ENCODE measurements around the gene PRR29. TPM values are rescaled to one million over a fixed set of nuclear protein-coding genes. Genes with fewer than 3 reads are reported as not detected.

Gene PRR29
- total and polyA plus RNA-seq, 2 donors (not counting 1 experiment from before 2014, with no cell fraction given) = 0.03 TPM; not detected in 1

- TF ChIP-seq CTCF (IDR thresholded peaks at IDR 0.05) (peak; percentile 93), EZH2 (IDR thresholded peaks at IDR 0.05; ENCODE audit: borderline replicate concordance, insufficient read depth, low read depth, low read length, poor library complexity, severe bottlenecking) (no peak)
- Mint-ChIP-seq H3K4me3 (no peak overlapping the region), H3K4me1 (peaks cover 19% of the 10 kb centered on the region), H3K27ac (no peak overlapping the region), H3K9me3 (ENCODE audit: insufficient read depth) (no peaks in the 10 kb centered on the region), H3K27me3 (no peaks in the 10 kb centered on the region)
- POLR2A ChIA-PET = interaction anchor here (0.6 to 2.1 kb wide), 8 partner anchors 9 to 189 kb away, joined by 3 to 14 read pairs (median 5); partner anchors contain the start of gene ICAM2
- no peaks in the 10 kb centered on the region for H3K79me2 ChIP-seq (ENCODE audit: control insufficient read depth, insufficient read depth, low read length)
- H3K27me3 ChIP-seq (replicated peaks in 1 of 4; ENCODE audit: control extremely low read depth in 1 of 4, control insufficient read depth in 3 of 4, insufficient read depth in 4 of 4, low read length in 3 of 4) = no peaks in the 10 kb centered on the region
- H4K20me1 ChIP-seq (ENCODE audit: control insufficient read depth, insufficient read depth, low read length, poor library complexity, severe bottlenecking) = no peaks in the 10 kb centered on the region
- no peaks in the 10 kb centered on the region for H3K9me3 ChIP-seq (ENCODE audit: control extremely low read depth in 1 of 3, control insufficient read depth in 2 of 3, insufficient read depth in 1 of 3, low read length in 2 of 3)
- no peak overlapping the region for H2AFZ ChIP-seq (ENCODE audit: insufficient read depth, low read depth, low read length, poor library complexity, severe bottlenecking)
- no peaks in the 10 kb centered on the region for H3K36me3 ChIP-seq (replicated peaks in 1 of 2; ENCODE audit: control extremely low read depth in 1 of 2, control insufficient read depth in 1 of 2, extremely low read depth in 1 of 2, insufficient read depth in 2 of 2, low read length in 1 of 2)
- H3K4me1 ChIP-seq (ENCODE audit: control insufficient read depth in 2 of 2, insufficient read depth in 2 of 2, low read length in 2 of 2) = peaks cover 15 to 16% of the 10 kb centered on the region in 2 donors
- WGBS (ENCODE audit: insufficient coverage) = no CpG with 5 or more reads among the region's 3 CpGs
- intact Hi-C loops (cut with micrococcal nuclease) = loop anchor here (1.0 to 5.0 kb wide), 3 partner anchors 104 to 388 kb away; no protein-coding TSS in a partner anchor
- no peak overlapping the region for H3K4me2 ChIP-seq (replicated peaks; ENCODE audit: low read depth, low read length, poor library complexity, severe bottlenecking)
- ATAC-seq (ENCODE audit: low read depth) (peak; percentile 40), DNase-seq (peak; percentile 80)
- H3K4me3 ChIP-seq (ENCODE audit: control extremely low read depth in 1 of 5, extremely low read depth in 1 of 5, insufficient read depth in 1 of 5, low read depth in 2 of 5, low read length in 4 of 5) = no peak overlapping the region
- H3K27ac ChIP-seq (ENCODE audit: low read length in 2 of 2) = no peak overlapping the region
- CTCF ChIA-PET = interaction anchor here (0.6 to 13.0 kb wide), 62 partner anchors 8 to 391 kb away, joined by 3 to 655 read pairs (median 6); partner anchors contain the start of genes CD79B, CSHL1, ERN1 and GH1
- H3K9ac ChIP-seq (ENCODE audit: low read length) = no peak overlapping the region
These were observed 30.8 kb downstream of the PRR29 start for GRCh38 chr17:64028874-64029464.

- Histone ChIP-seq H3K79me2 (ENCODE audit: control insufficient read depth, insufficient read depth, low read length) (no peaks in the 10 kb centered on the region), H3K27ac (ENCODE audit: low read length in 2 of 2) (no peak overlapping the region), H3K4me2 (replicated peaks; ENCODE audit: low read depth, low read length, poor library complexity, severe bottlenecking) (no peak overlapping the region), H3K9ac (ENCODE audit: low read length) (no peak overlapping the region), H3K27me3 (replicated peaks in 1 of 4; ENCODE audit: control extremely low read depth in 1 of 4, control insufficient read depth in 3 of 4, insufficient read depth in 4 of 4, low read length in 3 of 4) (no peaks in the 10 kb centered on the region), H3K9me3 (ENCODE audit: control extremely low read depth in 1 of 3, control insufficient read depth in 2 of 3, insufficient read depth in 1 of 3, low read length in 2 of 3) (no peaks in the 10 kb centered on the region), H3K4me3 (ENCODE audit: control extremely low read depth in 1 of 5, extremely low read depth in 1 of 5, insufficient read depth in 1 of 5, low read depth in 2 of 5, low read length in 4 of 5) (no peak overlapping the region), H2AFZ (ENCODE audit: insufficient read depth, low read depth, low read length, poor library complexity, severe bottlenecking) (no peak overlapping the region), H4K20me1 (ENCODE audit: control insufficient read depth, insufficient read depth, low read length, poor library complexity, severe bottlenecking) (no peaks in the 10 kb centered on the region), H3K36me3 (replicated peaks in 1 of 2; ENCODE audit: control extremely low read depth in 1 of 2, control insufficient read depth in 1 of 2, extremely low read depth in 1 of 2, insufficient read depth in 2 of 2, low read length in 1 of 2) (no peaks in the 10 kb centered on the region), H3K4me1 (ENCODE audit: control insufficient read depth in 2 of 2, insufficient read depth in 2 of 2, low read length in 2 of 2) (no peaks in the 10 kb centered on the region)
- POLR2A ChIA-PET = no interaction called here
- no peak for DNase-seq
- CTCF ChIA-PET = interaction anchor here (1.1 to 10.3 kb wide), 3 partner anchors 99 to 278 kb away, joined by 4 to 655 read pairs (median 164); partner anchors contain the start of genes CSHL1 and ERN1
- 100% methylated on average over 4 of the region's 4 CpGs for WGBS (ENCODE audit: insufficient coverage)
- Mint-ChIP-seq H3K27ac (no peak overlapping the region), H3K27me3 (no peaks in the 10 kb centered on the region), H3K4me1 (no peaks in the 10 kb centered on the region), H3K4me3 (no peak overlapping the region), H3K9me3 (ENCODE audit: insufficient read depth) (no peaks in the 10 kb centered on the region)
- ATAC-seq (ENCODE audit: low read depth) = no peak
- TF ChIP-seq CTCF (IDR thresholded peaks at IDR 0.05) (no peak), EZH2 (IDR thresholded peaks at IDR 0.05; ENCODE audit: borderline replicate concordance, insufficient read depth, low read depth, low read length, poor library complexity, severe bottlenecking) (no peak)
- intact Hi-C loops (cut with micrococcal nuclease) = no loop called here
These were observed 33.9 kb downstream of the PRR29 start for GRCh38 chr17:64032081-64032480.
